Measurements from ENCODE around the gene ARID1B.
"Not testable (repeated sequence)": the region's sequence is repeated elsewhere in the genome, so short reads cannot be mapped to it uniquely, and the experiment has no call there.

The ARID1B gene

DNA sequence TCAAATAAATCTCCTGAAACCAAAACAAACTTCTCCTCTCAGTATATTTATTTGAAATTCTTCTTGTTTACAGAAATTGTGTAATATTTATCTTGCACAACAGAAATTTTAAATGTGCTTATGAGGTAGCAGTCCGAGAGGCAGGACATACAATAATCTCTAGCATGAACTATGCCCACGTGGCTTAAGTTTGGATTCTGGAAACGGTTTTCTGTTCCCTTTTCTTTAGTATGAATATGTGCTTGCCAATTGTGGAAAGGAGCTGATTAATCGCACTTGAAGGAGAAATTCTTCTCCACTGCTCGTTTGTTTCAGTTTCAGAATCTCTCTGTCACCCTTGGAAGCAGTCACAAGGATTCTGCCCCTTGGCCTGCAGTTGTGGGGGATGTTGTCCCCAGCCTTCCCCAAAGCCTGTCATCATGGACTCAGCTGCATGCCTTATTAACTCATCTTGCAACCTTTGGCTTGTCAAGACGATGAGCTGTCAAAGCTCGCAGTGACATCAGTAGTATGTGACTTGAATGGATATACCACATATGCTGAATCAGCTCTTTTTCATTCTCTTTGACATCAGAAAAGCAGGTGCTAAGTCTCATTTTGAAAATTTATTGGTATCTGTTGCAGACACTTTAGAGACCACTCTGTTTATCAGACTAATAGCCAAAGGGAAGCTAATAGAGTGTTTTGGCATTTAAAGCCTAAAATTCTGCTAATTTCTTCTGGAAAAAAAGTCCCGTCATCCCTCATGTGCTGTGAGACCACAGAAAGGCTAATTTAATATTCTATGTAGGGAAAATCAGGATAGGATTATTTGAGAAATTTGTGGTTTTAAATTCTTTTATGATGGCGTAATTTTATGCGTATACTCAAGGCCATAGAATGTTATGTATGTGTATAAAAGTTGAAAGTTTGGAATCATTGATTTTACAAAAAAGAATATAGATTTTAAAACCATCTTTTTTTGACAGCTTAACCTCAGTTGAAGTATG, 186.8 kb downstream of the ARID1B start:
- DNase-seq (ENCODE audit: low spot score): no peak

DNA sequence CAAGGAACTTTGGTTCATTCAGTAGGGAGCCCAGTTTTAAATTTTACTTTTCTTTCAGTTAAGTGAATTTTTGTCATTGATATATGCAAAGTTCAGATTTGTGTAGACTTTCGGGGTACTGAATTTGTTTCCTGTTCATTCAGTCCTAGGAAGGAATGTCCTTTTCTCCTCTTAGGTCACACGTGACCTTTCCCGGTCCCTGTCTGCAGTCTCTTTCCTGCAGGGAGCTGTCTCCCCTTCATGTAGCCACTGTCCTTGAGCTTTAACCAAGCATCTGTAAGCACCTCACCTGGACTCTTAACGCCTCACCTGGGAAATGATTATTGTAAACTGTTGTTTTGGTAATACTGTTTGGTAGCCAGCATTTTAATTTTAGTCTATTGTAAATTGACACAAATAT, 190.7 kb downstream of the ARID1B start:
- no peak for DNase-seq (ENCODE audit: low spot score)

DNA sequence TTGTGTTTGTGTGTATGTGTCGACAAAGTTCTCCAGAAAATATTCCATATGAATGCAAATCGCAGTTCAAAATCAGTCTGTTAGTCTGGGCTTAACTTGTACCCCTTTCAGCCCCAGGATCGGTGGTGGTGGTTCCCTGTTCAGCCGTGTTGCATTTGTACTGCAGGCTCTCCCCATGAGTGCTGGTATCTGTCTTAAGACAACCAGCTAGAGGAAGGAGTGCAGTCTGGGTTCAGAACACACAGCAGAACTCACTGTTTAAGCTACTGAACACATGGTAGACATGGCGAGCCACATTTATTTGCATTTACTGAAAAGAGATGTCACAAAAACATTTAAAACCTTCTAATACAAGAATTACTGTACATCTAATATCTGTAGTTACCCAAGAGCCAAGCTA, 192.1 kb downstream of the ARID1B start:
- DNase-seq (ENCODE audit: low spot score): no peak

DNA sequence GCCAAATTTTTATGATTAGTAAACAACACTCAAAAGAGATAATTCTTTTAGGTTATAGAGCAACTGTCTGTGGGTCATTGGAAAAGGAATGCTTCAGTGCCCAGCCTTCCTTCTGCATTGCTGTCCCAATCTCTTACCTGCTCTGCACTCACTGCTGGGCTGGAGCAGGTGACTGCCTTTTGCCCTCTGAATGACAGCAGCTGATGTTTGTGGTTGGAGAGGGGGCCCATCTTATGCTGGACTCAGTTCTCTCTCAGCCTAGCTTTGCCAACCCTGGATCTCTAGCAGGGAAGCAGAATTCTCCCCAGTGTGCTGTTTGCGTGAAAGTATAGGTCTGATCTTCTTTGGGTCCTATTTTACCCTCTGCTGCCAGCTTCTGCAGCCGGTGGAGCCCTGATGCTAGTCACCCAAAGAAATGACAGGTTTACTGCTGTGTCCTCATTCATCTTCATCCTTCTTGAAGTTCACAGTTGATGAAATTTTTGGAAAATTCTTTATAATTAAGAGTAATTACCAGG, 193.5 kb downstream of the ARID1B start:
- DNase-seq (ENCODE audit: low spot score): no peak

DNA sequence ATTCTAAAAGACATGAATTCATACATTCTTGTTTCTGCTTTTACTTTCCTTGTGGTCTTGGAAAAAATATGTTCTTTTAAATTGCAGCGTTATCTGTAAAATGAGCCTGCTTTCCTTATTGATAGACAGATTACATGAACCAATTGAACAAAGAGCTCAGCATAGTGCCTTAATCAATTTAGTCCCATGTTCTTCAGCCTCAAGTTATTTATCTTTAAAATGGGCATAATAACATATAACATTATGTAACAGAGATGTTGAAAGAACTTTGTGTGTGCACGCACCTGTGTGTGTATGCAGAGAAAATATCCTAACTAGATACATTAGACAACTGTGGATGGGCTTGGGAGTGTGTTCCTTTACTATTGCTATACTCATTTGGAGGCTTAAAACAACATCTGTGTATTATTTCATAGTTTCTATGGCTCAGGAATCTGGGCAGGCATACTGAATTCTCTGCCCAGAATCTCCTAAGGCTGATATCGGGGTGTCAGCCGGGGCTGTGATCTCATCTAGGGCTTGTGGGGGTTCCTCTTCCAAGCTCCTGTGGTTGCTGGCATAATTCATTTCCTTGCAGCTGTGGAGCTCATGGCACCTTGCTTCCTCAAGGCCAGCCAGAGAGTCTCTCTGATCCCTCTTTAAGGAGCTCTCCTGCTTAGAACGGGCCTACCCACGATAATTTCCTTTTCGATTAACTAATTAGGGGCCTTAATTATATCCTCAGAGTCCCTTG, 194.1 kb downstream of the ARID1B start:
- no peak for DNase-seq (ENCODE audit: low spot score)

DNA sequence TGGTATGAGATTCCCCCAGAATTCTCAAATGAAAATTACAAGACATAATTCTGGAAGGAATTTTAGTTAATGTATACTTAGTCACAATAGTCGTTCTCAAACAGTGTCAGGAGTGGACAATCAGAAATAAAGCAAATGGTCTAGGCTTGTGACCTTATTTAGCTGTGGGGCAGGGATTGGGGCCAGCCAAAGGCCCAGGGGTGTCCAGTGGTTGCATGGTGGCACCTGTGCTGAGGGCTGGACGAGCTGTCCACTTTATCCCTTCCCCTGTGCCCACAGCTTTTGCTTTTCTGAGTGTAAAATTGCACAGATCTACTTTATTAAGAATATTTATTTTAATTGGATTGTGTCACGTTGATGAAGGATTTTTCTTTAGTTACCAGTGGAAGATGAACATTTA, 195.0 kb downstream of the ARID1B start:
- DNase-seq (ENCODE audit: low spot score): no peak

DNA sequence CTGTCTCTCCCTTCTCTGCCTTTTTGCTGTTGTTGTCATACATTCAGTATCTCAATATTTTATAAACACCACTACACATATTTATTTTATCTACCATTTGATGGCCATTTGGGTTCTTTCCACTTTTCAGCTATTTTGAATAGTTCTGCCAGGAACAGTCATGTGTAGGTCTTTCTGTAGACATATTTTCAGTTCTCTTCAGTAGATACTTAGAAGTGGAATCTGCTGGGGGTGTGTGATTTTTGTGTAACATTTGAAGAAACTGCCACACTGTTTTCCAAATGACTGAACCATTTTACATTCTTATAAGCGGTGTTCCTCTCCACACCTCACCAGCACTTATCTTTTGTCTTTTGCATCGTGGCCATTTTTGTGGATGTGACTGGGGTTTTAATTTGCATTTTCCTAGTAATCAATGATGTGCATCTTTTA, 197.7 kb downstream of the ARID1B start:
- no peak for DNase-seq (ENCODE audit: low spot score)

DNA sequence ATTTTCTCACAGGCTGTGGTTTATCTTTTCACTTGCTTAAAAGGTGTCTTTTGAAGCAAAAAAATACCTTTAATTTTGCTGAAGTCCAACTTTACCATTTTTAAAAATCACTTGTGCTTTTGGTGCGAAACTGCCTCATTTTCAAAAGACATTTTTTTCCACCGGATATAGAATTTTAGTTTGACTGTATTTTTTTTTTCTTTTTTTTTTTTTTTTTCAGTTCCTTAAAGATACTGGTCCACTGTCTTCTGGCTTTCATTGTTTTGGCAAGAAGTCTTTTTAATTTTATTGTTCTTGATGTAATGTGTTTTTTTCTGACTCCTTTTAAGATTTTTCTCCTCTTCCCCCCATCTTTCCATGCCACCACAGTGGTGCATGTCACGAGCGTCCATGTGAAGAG, 198.2 kb downstream of the ARID1B start:
- no peak for DNase-seq (ENCODE audit: low spot score)

DNA sequence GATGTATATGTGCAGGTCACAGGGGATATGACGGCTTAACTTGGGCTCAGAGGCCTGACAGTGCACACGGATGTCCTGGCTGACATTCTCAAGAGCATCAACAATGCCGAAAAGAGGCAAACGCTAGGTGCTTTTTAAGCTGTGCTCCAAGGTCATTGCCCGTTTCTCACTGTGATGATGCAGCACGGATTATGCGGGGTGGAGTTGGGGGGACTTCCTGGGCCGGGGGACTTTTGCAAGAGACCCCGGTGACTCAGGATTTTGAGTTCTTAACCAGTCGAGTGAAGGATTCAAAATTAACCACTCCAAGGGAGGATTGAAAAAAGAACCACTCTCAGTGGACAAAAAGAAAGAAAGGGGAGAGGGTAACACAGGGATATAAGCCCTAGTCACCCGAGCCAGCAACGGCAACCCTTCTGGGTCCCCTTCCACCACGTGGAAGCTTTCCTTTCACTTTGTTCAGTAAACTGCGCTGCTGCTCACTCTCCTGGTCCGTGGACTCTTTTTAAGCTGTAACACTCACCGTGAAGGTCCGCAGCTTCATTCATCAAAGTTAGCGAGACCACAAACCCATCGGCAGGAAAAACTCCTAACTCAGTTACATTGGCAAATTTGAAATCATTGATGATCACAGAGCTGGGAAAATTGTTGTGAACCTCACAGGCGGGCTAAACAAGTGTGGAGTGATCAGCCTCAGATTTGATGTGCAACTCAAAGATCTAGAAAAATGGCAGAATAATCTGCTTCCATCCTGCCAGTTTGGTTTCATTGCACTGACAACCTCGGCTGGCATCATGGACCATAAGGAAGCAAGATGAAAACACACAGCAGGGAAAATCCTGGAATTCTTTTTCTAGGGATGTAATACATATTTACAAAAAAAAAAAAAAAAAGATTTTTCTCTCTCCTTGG, 199.3 kb downstream of the ARID1B start:
- no peak for DNase-seq (ENCODE audit: low spot score)

DNA sequence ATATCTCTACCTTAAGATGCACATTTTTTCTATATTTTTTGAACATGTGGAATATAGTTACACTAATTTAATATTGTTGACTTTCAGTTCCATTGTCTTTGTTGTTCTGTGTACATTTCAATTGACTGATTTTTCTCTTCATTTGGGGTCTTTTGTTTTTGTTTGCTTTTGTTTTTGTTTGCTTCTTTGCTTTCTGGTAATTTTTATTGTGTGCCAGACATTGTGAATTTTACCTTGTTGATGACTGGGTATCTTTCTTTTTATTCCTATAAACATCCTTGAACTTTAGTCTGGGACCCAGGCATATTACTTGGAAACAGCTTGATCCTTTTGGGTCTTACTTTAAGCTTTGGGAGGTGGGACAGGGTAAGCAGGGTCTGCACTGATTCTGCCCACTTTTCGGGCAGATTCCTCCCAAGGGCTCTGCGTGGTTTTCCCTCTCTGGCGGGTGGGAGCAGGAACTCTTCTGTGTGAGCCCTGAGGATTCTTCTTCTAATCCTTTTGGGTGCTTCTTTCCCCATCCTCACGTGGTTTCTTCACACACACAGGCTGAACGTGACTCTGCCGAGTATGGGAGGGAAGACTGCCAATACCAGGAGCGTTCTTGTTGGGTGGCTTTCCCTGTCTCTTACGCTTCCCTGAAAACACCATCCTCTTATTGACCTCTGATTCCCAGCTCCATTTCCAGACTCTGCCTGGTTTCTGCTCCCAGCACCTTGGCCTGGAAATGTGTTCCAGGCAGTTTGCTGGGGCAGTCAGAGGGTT, 200.5 kb downstream of the ARID1B start:
- DNase-seq (ENCODE audit: low spot score): no peak

DNA sequence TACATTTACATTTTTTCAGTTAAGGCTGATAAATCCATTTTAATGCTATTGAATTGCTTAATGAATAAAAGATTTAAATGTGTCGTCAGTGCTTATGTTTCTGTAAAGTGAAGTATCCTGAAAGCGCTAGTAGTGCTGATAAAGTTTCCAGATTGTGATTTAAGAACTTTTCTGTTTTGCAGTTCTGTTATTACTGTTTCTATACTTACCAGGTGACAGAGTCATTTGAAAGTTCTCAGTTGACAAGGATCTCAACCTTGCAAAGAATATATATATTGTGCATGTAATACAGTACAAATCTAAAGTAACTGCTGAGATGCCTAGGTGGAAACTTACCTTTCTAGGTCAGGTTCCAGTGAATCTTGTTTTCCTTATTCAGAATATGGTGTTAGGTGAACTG, 201.8 kb downstream of the ARID1B start:
- DNase-seq (ENCODE audit: low spot score): no peak

DNA sequence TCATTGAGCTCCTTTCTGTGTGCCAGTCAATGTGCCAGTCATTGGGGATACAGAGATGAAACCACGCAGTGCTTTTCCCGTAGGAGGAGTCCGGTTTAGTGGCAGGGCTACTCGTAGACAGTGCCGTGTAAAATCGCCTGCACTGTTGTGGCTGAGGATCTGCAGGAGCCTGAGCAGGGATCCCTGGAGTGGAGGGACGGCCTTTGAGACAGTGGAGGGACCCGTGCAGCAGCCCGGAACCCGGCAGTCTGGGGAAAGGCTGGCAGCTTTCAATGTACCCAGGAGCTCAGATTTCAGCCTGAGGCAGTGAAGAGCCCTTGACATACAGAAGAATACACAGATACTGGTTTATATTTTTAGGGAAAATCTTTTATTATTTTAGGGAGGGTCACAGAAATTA, 203.3 kb downstream of the ARID1B start:
- DNase-seq (ENCODE audit: low spot score): no peak

DNA sequence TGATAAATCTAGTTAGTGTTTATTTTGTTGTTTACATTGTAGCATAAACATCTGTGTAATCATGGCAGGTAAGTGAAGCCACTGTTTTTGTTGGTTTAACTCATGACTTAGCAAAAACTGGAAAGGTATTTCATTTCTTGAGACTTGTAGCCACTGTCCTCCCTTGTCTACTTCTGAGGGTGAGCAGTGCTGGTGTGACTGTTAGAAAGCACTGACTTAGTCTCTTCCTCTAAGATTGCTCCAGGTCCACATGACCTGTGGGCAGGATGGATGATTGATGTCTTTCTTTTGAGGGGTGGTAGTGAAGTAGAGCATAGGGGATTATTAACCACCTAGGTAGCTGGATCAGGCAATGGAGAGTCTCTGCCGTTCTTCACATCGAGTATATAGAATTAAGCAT, 203.8 kb downstream of the ARID1B start:
- DNase-seq (ENCODE audit: low spot score): no peak

DNA sequence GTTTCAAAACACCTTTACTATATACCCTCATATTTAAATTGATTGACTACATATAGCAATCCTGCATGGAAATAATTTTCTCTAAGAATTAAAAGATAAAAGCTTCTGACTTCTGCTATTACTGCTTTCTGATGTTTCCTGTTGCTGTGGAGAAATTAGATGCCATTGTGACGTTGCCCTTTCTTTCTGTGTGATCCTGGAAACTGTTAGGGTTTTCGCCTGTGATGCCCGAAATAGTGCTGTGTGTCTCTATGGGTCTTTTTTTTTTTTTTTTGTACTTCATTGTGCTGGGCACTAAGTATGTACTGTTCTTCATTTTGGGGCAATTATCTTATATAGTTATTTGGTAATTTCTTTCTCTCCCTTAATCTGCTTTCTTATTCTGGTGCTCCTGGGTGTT, 205.0 kb downstream of the ARID1B start:
- no peak for DNase-seq (ENCODE audit: low spot score)

DNA sequence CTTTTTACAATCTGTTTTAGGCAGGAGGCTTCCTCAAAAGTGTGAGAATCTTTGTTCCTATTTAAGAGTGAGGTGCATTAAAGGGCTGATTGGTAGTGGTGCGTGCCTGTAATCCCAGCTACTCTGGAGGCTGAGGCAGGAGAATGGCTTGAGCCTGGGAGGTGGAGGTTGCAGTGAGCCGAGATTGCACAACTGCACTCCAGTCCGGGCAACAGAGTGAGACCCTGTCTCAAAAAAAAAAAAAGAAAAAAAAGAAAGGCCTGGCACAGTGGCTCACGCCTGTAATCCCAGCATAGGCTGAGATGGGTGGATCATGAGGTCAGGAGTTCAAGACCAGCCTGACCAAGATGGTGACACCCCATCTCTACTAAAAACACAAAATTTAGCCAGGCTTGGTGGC, 205.7 kb downstream of the ARID1B start:
- not testable (repeated sequence) for DNase-seq (ENCODE audit: low spot score)

DNA sequence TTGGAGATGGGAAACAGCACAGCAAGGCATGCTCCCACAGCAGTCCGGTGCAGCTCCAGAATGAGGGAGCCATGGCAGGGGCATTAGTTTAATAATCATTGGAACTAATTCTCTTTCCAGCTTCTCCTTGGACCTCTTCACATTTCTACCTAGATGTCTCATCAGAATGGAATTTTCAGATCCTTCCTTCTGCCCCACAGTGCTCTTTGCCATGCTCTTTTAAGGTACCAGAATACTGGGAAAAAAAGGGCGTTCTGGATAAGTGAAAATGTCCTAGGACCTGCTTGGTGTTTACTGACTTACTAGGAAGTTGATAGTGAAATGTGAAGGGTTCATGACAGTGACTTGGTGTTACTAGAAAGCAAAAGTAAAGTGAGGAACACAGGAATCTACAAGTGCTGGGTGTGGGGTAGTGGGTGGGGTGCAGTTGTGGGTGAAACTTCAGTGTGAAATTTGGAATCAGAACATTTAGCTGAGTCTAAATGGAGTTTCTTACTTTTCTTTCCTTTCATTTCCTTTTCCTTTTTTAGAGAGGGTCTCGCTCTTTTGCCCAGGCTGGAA, 207.1 kb downstream of the ARID1B start:
- DNase-seq (ENCODE audit: low spot score): no peak

DNA sequence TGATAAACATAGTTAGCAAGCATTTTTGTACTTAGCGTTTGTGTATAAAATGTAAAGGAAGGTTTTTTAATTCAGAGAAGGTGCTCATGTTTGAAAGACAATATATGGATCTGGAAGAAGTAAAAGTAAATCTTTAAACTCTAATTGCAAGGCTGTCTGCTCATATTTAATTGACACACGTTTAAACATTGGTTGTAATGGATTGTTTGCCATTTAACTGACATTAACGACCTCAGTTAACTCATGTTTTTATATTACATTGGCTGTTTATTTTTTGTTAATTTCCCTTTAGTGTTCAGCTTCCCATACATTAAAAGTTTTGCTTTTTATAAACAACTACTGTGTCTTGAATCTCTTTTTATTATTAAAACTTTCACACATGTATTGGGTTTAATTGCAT, 208.1 kb downstream of the ARID1B start:
- DNase-seq (ENCODE audit: low spot score): no peak

DNA sequence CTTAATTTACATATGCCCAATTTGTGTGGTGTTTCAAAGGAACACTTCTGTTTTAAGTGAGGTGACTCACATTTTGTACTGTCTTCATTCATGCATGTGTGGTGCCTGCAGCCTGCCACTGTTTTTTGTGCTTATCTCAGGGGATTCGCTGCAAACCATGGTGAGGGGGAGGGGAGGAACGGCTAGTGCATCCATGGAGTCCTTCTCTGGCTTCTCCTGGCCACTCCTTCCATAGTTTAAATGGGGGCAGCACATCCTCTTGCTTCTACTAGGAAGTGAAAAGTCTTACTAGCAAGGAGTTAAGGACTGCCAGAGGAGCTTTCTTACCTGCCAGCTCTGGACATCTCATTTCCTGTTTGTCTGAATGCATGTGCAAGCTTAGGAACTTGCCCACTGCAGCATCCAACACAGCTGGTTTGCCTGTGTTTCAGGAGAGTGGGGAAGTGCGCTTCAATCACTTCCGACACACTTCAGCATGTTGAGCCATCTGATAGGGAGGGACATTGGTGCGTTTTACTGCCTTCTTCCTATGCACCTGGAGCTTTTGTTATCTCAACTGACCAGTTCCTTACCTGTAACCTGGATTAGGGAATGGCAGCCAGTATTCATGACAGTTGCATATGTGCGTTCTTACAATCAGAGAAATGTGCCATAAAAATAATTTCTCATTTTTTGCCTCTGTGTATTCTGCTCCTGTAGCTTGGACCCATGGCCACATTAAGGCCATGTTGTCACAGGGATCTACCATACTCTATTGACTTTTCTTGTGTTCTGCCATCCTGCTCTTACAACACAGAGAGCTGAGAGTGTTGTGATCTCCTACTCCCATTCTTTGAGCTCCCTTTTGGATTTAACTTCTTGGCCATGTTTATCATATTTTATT, 211.3 kb downstream of the ARID1B start:
- no peak for DNase-seq (ENCODE audit: low spot score)

DNA sequence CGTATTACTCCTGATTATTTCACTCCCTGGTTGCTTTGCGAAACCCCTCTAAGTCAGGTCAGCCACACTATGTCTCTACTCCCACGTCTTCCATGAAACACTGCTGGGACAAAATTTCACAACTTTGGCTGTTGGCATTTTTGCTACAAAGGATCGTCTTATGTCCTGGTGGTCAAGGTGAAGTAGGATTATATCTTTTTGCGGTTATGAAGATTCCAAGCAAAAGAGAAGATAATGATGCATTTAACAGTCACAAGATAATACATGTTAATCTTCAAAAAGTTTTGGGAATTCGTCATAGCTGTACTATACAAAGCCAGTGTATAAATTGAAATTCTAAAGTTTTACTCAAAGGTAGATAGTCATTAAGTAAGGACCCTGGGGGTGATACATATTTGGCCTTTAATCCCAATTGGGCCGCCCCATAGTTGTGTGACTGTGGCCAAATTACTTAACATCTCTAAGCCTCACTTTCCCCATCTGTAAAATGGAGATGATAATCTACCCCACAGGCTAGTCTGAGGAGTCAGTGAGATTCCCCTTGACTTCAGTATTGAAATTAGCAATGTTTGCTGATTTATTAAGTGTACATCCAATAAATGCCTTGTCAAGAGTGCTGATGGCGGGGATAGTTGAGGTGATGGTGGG, 212.1 kb downstream of the ARID1B start:
- DNase-seq (ENCODE audit: low spot score): no peak

All from SW480 (cell line).